Suprapubic skin (tissue), 4 donors: ENCODE measurements around the gene ZNF148.

Experiments used
- POLR2A ChIP-seq, 2 donors: fragments of 450-650 bp; IDR thresholded peaks; one replicate each; pipeline ENCODE4 v1.6.1; 2017; ENCODE audit warnings: antibody characterized with exemption in 2 of 2, mild to moderate bottlenecking in 2 of 2, moderate library complexity in 2 of 2
- POLR2AphosphoS5 ChIP-seq, 3 donors: sonication (generic); formaldehyde crosslinking; IDR thresholded peaks; one replicate each; pipeline ENCODE4 v1.6.1; 2017; ENCODE audit warnings: antibody characterized with exemption in 3 of 3
- TF ChIP-seq, protein P1 (sequence below), 2 donors: fragments of 200-600 bp in 1 of 2; fragments of 450-650 bp in 1 of 2; sonication (generic) in 1 of 2; IDR thresholded peaks; one replicate each; pipeline ENCODE4 v1.5.1; 2016 to 2019; ENCODE audit warnings: antibody characterized with exemption in 2 of 2, mild to moderate bottlenecking in 1 of 2, moderate library complexity in 1 of 2

DNA sequence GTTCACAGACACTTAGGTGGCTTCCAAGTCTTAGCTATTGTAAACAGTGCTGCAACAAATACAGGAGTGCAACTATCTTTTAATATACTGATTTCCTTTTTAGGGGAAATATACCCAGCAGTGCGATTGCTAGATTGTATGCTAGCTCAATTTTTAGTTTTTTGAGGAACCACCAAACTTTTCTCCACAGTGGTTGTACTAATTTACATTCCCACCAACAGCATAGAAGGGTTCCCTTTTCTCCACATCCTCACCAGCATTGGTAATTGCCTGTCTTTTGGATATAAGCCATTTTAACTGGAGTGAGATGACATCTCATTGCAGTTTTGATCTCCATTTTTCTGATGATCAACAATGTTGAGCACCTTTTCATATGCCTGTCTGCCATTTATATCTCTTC lies 58.9 kb downstream of the ZNF148 start:
- TF ChIP-seq POLR2A (IDR thresholded peaks at IDR 0.05) (no peak), POLR2AphosphoS5 (IDR thresholded peaks at IDR 0.05) (no peak)
- TF ChIP-seq, protein P1, sequence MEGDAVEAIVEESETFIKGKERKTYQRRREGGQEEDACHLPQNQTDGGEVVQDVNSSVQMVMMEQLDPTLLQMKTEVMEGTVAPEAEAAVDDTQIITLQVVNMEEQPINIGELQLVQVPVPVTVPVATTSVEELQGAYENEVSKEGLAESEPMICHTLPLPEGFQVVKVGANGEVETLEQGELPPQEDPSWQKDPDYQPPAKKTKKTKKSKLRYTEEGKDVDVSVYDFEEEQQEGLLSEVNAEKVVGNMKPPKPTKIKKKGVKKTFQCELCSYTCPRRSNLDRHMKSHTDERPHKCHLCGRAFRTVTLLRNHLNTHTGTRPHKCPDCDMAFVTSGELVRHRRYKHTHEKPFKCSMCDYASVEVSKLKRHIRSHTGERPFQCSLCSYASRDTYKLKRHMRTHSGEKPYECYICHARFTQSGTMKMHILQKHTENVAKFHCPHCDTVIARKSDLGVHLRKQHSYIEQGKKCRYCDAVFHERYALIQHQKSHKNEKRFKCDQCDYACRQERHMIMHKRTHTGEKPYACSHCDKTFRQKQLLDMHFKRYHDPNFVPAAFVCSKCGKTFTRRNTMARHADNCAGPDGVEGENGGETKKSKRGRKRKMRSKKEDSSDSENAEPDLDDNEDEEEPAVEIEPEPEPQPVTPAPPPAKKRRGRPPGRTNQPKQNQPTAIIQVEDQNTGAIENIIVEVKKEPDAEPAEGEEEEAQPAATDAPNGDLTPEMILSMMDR (IDR thresholded peaks at IDR 0.05), result no peak
